ENCODE data around the gene MCUB.

The MCUB gene

DNA sequence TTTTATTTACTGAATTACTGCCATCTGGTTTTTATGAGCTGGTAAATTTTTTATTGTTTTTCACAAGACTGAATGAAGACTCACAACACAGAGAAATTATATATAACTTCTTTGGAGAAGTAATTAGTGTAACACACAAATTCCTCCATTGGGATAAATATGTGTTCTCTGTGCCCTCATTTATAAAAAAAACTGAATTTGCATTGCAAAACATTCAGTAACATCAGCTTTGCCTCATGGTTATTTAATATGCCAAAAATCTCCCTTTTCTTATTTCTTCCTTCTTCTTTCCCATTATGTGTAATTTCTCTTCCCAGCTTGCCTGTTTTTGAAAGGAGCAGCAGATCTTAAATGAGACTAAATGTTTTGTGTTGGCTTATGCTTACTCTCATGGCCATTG, 124.7 kb downstream of the MCUB start:
- no peak for DNase-seq

GRCh38 chr4:109690690-109691410, 130.8 kb downstream of the MCUB start:
- DNase-seq = no peak

GRCh38 chr4:109691411-109691920, 131.4 kb downstream of the MCUB start:
- DNase-seq = no peak

DNA sequence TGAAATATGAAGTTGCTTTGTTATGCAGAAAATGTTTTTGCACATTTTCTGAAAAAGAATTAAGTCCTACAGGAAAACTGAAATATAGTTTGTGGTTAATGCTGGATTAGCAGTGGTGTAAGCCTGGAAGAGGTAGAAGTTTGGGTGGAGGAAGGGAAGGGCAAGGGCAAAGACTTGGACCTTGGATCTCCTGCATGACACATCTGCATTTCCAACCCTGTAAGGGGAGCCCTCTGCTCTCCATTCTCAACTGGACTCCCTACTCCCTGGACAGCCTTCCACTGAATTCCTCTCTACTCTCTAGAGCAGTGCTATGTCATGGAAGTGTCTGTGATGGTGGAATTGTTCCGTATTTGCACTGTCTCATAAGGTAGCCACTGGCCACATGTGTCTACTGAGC, 138.6 kb downstream of the MCUB start:
- DNase-seq = no peak

- DNase-seq = no peak
Measured at GRCh38 chr4:109699553-109700225, 139.6 kb downstream of the MCUB start.

- DNase-seq = no peak
Measured at GRCh38 chr4:109701566-109702410, 141.7 kb downstream of the MCUB start.

DNA sequence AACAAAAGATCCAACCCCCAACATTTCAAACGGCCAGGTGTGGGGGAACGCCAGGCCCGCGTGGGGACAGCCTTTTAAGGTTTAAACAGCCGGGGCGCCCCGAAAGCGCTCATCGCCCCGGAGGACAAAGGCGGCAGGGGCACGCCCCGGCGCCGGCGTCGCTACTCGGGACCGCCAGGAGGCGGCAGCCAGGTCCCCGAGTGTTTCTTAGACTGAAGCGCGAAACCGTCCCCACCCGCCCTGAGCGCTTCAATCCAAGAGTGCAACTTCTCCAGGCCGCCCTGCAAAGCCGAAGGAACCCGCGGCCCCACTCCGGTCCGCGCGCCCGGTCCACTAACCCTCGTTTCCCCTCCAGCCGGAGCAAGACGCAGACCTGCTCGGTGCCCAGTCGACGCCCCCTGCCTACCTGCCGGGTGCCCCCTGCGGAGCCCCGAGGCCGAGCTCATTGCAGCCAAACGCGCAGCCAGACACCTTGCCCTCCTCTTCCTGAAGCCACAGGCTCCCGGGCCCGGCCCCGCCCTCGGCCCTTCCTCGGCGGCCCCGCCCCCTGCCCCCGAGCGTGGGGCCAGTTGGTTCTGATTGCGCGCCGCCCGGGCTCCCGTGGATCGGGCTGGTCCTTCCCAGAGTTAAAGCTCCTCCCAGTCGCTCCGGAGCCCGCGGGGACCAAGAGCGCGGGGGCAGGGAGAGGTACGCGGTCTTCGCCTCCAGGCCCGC, 143.1 kb downstream of the MCUB start, which contains the start of gene CASP6:
TSS of gene CASP6 (minus strand) at position 496 of the 714 bp plus-strand sequence. CDS start at position 446, 50 bp downstream.
- peak; percentile 51 to 69 for DNase-seq

- DNase-seq = no peak
Measured at GRCh38 chr4:109703664-109704361, 143.8 kb downstream of the MCUB start.

DNA sequence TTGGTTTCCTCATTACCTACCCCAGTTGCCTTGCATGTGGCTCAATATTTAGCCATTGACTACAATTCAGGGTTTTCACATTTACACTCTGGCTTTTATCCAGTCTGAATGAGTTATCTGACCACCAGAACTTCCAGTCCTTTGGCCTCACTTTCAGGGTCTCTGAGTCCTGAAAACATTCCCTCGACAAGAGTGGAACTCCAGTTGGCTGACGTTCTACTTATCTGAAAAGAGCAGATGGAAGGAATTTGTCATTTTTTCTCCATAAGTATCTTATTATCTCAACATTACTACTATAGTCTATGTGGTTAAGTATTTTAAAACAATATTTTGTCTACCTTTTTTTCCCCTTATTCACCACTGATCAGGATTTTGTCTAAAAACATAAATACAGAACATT, 148.4 kb downstream of the MCUB start:
- DNase-seq = no peak

DNA sequence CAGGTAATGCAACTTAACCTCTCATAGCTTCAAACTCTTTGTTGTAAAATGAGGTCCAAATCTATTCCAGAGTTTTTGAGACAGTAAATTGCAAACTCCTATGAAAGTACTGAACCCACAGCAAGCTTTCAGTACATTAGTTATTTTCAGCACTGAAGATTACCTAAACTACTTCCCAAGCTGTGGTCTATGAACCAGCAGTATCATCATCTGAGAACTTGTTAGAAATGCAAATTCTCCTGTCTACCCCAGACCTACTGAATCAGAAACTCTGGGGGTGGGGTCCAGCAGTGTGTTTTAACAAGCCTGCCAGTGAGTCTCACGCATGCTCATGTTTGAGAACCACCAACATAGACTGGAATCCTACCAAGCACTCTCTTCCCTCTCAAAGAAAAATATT, 148.9 kb downstream of the MCUB start:
- DNase-seq = no peak

GRCh38 chr4:109713500-109713899, 153.5 kb downstream of the MCUB start:
- no peak for DNase-seq

DNA sequence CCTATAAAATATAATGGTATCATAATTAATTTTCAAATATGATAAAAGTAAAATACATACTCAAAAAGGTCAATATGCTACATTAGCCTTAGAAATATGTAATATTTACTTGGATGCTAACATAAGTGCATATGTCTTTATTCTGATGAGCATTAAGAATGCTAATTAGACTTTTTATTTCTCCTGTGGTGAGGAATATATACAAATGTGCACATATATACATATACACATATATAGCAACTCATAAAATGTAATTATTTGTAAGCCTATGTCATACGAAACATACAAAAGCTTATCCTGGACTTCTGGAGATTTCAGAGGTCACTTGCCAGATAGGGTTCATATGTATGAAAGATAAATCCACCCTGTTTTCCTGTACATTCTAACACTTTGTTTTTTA, 158.7 kb downstream of the MCUB start:
- DNase-seq = no peak

DNA sequence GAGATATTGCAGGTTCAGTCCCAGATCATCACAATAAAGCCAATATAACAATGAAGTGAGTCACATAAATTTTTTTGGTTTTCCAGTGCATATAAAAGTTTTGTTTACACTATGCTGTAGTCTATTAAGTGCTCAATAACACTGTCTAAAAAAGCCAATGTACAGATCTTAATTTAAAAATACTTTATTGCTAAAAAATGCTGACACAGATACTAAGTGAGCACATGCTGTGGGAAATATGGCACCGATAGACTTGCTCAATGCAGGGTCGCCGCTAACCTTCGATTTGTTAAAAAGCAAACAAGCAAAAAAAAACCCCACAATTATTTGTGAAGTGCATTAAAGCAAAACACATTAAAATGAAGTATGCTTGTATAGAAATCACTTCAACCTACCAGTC, 159.6 kb downstream of the MCUB start:
- DNase-seq = no peak

GRCh38 chr4:109721033-109721432, 161.0 kb downstream of the MCUB start:
- no peak for DNase-seq

DNA sequence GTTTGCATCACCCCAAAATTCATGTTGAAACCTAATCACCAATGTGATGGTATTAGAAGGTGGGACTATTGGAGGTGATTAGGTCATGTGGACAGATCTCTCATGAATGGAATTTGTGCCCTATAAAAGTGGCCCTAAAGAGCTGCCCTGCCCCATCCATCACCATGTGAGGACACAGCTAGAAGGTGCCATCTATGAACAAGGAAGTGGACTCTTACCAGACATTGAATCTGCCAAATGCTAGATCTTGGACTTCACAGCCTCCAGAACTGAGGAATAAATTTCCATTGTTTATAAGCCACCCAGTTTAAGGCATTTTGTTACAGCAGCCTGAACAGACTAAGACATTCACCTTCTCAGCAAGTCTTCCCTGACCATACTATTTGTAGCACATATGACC, 162.3 kb downstream of the MCUB start:
- DNase-seq = no peak

DNA sequence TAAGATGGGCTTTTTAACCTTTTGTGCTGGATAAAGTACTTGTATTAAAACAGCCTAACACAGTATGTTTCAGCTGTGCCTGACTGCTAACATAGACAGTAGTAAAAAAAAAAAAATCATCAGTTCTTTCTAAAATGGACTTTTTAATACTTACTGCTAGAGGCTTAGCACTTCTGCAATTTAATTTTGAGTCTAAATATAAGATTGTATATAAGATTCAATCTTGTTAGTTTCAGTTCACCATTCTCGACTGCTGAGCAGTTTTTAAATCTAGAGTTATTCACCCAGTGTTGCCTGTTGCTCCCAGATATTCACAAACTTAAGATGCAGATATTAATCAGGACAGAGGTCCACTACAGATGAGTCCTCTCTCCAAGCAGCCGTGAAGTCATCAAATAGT, 163.1 kb downstream of the MCUB start:
- DNase-seq = no peak

DNA sequence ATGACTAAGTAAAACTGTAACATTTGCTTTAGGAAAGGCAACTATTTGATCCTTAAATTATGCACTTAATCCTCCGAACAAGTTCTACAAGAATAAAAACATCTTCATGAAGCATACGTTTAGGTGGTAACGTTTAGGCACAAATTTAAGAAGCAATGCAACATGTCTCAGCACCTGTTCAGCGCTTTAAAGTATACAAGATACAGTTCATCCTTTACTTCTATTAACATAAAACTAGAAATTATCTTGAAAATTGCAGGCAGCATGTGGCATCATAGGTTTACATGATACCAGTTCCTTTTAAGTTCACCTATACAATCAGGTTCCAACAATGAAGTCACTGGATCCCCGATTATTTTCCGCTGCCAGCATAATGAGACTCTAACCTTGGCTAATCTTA, 168.3 kb downstream of the MCUB start:
- DNase-seq = no peak

- no peak for DNase-seq
Measured at GRCh38 chr4:109729117-109729717, 169.2 kb downstream of the MCUB start.

GRCh38 chr4:109729718-109730618, 169.9 kb downstream of the MCUB start, which contains the start of gene PLA2G12A:
Gene PLA2G12A, minus strand, starts transcription at chr4:109730070. Its CDS starts 261 bp downstream, at chr4:109729809.
- peak; percentile 77 for DNase-seq

All from NCI-H1930 (cell line).